H9 (cell line): ENCODE results near the gene COLQ. TPM values are rescaled to one million over a fixed set of nuclear protein-coding genes. Genes with fewer than 3 reads are reported as not detected.

Experiments used
- DNase-seq: peaks from one replicate; pipeline ENCODE4 v3.0.0-alpha.2; 2017
- H2AFZ ChIP-seq: one replicate; pipeline ENCODE4 v1.6.1; 2013; ENCODE audit warnings: mild to moderate bottlenecking, low read length, control low read depth, moderate library complexity
- H2AK5ac ChIP-seq: 2 replicates; pipeline ENCODE4 v1.6.1; 2013; ENCODE audit warnings: low read length, control low read depth, mixed read lengths; ENCODE audit not compliant: insufficient read length
- H2BK120ac ChIP-seq: one replicate; pipeline ENCODE4 v1.6.1; 2013; ENCODE audit warnings: low read depth, mild to moderate bottlenecking, low read length, control low read depth, inconsistent platforms; ENCODE audit not compliant: poor library complexity, severe bottlenecking
- H2BK12ac ChIP-seq: 2 replicates; pipeline ENCODE4 v1.6.1; 2013; ENCODE audit warnings: low read length, control low read depth, mixed read lengths, low read depth; ENCODE audit not compliant: insufficient read length
- H2BK15ac ChIP-seq: 2 replicates; pipeline ENCODE4 v1.6.1; 2013; ENCODE audit warnings: low read depth, low read length, control low read depth
- H2BK20ac ChIP-seq: one replicate; pipeline ENCODE4 v1.6.1; 2013; ENCODE audit warnings: low read depth, mild to moderate bottlenecking, low read length, control low read depth, inconsistent platforms; ENCODE audit not compliant: poor library complexity, severe bottlenecking
- H2BK5ac ChIP-seq: 2 replicates; pipeline ENCODE4 v1.6.1; 2013; ENCODE audit warnings: low read length, control low read depth, mixed read lengths; ENCODE audit not compliant: insufficient read length
- H3K14ac ChIP-seq: 2 replicates; pipeline ENCODE4 v1.6.1; 2013; ENCODE audit warnings: low read length, control low read depth; ENCODE audit not compliant: insufficient read depth
- H3K18ac ChIP-seq: 2 replicates; pipeline ENCODE4 v1.6.1; 2013; ENCODE audit warnings: low read depth, mild to moderate bottlenecking, mixed read lengths, low read length, control low read depth; ENCODE audit not compliant: insufficient read length
- H3K23ac ChIP-seq: 2 replicates; pipeline ENCODE4 v1.6.1; 2013; ENCODE audit warnings: low read length, control low read depth, mixed read lengths, low read depth; ENCODE audit not compliant: insufficient read length
- H3K23me2 ChIP-seq: 2 replicates; pipeline ENCODE4 v1.6.1; 2013; ENCODE audit warnings: low read depth, mild to moderate bottlenecking, mixed read lengths, low read length, control low read depth; ENCODE audit not compliant: insufficient read length, poor library complexity, severe bottlenecking
- H3K27ac ChIP-seq: 2 replicates; pipeline ENCODE4 v1.5.1; 2013; ENCODE audit warnings: low read length, control low read depth, mixed read lengths, low read depth; ENCODE audit not compliant: insufficient read length
- H3K27me3 ChIP-seq: 2 replicates; pipeline ENCODE4 v1.6.1; 2013; ENCODE audit warnings: low read length, control low read depth, inconsistent platforms; ENCODE audit not compliant: insufficient read depth
- H3K4ac ChIP-seq: 2 replicates; pipeline ENCODE4 v1.6.1; 2013; ENCODE audit warnings: low read depth, mild to moderate bottlenecking, control low read depth, inconsistent platforms, low read length, moderate library complexity
- H3K4me1 ChIP-seq: 2 replicates; pipeline ENCODE4 v1.6.1; 2013; ENCODE audit warnings: low read length, control low read depth, inconsistent platforms; ENCODE audit not compliant: insufficient read depth
- H3K4me2 ChIP-seq: 2 replicates; pipeline ENCODE4 v1.6.1; 2013; ENCODE audit warnings: low read length, control low read depth, mixed read lengths; ENCODE audit not compliant: insufficient read length, insufficient read depth
- H3K56ac ChIP-seq: 2 replicates; pipeline ENCODE4 v1.6.1; 2013; ENCODE audit warnings: low read depth, mild to moderate bottlenecking, mixed read lengths, low read length, control low read depth; ENCODE audit not compliant: insufficient read length
- H3K79me1 ChIP-seq: 2 replicates; pipeline ENCODE4 v1.6.1; 2013; ENCODE audit warnings: low read depth, mild to moderate bottlenecking, moderate library complexity, low read length, control low read depth, inconsistent platforms; ENCODE audit not compliant: insufficient read depth, poor library complexity, severe bottlenecking
- H3K79me2 ChIP-seq: 2 replicates; pipeline ENCODE4 v1.6.1; 2013; ENCODE audit warnings: low read length, control low read depth, inconsistent platforms; ENCODE audit not compliant: insufficient read depth
- H3K9ac ChIP-seq: 2 replicates; pipeline ENCODE4 v1.6.1; 2013; ENCODE audit warnings: low read length, control low read depth, mixed read lengths; ENCODE audit not compliant: insufficient read length; ENCODE audit errors: extremely low read depth
- H3K9me3 ChIP-seq: one replicate; pipeline ENCODE4 v1.6.1; 2013; ENCODE audit warnings: low read depth, low read length, inconsistent platforms; ENCODE audit not compliant: control insufficient read depth
- H3T11ph ChIP-seq: one replicate; pipeline ENCODE4 v1.6.1; 2013; ENCODE audit warnings: mild to moderate bottlenecking, low read length, control low read depth, inconsistent platforms
- H4K20me1 ChIP-seq: one replicate; pipeline ENCODE4 v1.6.1; 2013; ENCODE audit not compliant: control insufficient read depth, insufficient read length, insufficient read depth
- H4K5ac ChIP-seq: 2 replicates; pipeline ENCODE4 v1.6.1; 2013; ENCODE audit warnings: low read depth, mild to moderate bottlenecking, mixed read lengths, low read length, control low read depth; ENCODE audit not compliant: insufficient read length
- H4K8ac ChIP-seq: replicated peaks from 2 replicates; pipeline ENCODE4 v1.6.1; 2013; ENCODE audit warnings: low read length, control low read depth, mixed read lengths, low read depth; ENCODE audit not compliant: insufficient read length
- H4K91ac ChIP-seq: 2 replicates; pipeline ENCODE4 v1.6.1; 2013; ENCODE audit warnings: low read depth, mild to moderate bottlenecking, moderate library complexity, mixed read lengths, low read length, control low read depth; ENCODE audit not compliant: insufficient read length
- H3K27ac Mint-ChIP-seq, 3 experiments: 2 replicates in 2 of 3; 3 replicates in 1 of 3; pipeline ENCODE4 v1.8.0; 2020 to 2021; ENCODE audit warnings: mixed read lengths in 3 of 3, mild to moderate bottlenecking in 1 of 3, moderate library complexity in 1 of 3
- H3K27me3 Mint-ChIP-seq: 2 replicates; pipeline ENCODE4 v1.8.0; 2021; ENCODE audit warnings: low read depth, mild to moderate bottlenecking, moderate library complexity, mixed read lengths
- H3K36me3 Mint-ChIP-seq, 3 experiments: 2 replicates in 2 of 3; 3 replicates in 1 of 3; pipeline ENCODE4 v1.8.0; 2020 to 2021; ENCODE audit warnings: low read depth in 3 of 3, mixed read lengths in 3 of 3; ENCODE audit not compliant: insufficient read depth in 1 of 3
- H3K4me1 Mint-ChIP-seq, 2 experiments: 2 replicates each; pipeline ENCODE4 v1.8.0; 2020; ENCODE audit warnings: mixed read lengths in 2 of 2
- H3K4me3 Mint-ChIP-seq, 2 experiments: 2 replicates in 1 of 2; 3 replicates in 1 of 2; pipeline ENCODE4 v1.8.0; 2020 to 2021; ENCODE audit warnings: mild to moderate bottlenecking in 2 of 2, mixed read lengths in 2 of 2, moderate library complexity in 1 of 2
- H3K9me3 Mint-ChIP-seq, 2 experiments: 2 replicates in 1 of 2; 3 replicates in 1 of 2; pipeline ENCODE4 v1.8.0; 2020; ENCODE audit warnings: mild to moderate bottlenecking in 2 of 2, mixed read lengths in 2 of 2, moderate library complexity in 1 of 2
- CTCF ChIP-seq: fragments of 200-600 bp; sonication (generic); conservative IDR thresholded peaks from 3 replicates; pipeline ENCODE4 v1.8.0; 2021; ENCODE audit warnings: antibody characterized with exemption, mild to moderate bottlenecking
- WGBS: extraction: QIAGEN DNeasy Blood & Tissue Kit; methylation state at CpG from one replicate; pipeline ENCODE4 v1.1.7; 2013; ENCODE audit warnings: missing lambda C conversion rate, low lambda C conversion rate, mixed read lengths; ENCODE audit not compliant: insufficient read length; ENCODE audit errors: extremely low coverage; 5-methylcytosine and 5-hydroxymethylcytosine counted together
- total RNA-seq: library from RNA; stranded (reverse); gene quantifications from 2 replicates; pipeline ENCODE4 v1.2.1, GENCODE V29; 2021

The COLQ gene
- total RNA-seq, 1 experiment from 2014 or later: 0.61 TPM

- Histone ChIP-seq H3K18ac (no peak overlapping the region), H2BK20ac (no peak overlapping the region), H3K79me2 (peaks cover 13% of the 10 kb centered on the region; the same call in 1 of the 2 replicates), H3K4me2 (peak overlapping the region; percentile 96), H4K91ac (no peak overlapping the region), H3K9ac (peak overlapping the region; percentile 83), H4K20me1 (no peaks in the 10 kb centered on the region), H3K27me3 (no peaks in the 10 kb centered on the region), H4K8ac (peak overlapping the region; percentile 100), H3K79me1 (no peaks in the 10 kb centered on the region), H2BK5ac (peak overlapping the region; percentile 57), H3T11ph (no peak overlapping the region), H3K23ac (no peak overlapping the region), H3K56ac (no peak overlapping the region), H3K4me1 (no peaks in the 10 kb centered on the region), H3K23me2 (peaks cover 19% of the 10 kb centered on the region), H3K4ac (no peak overlapping the region), H3K9me3 (no peaks in the 10 kb centered on the region), H2BK12ac (no peak overlapping the region), H2AK5ac (no peak overlapping the region), H4K5ac (peak overlapping the region; percentile 79), H2AFZ (no peak overlapping the region), H3K14ac (peak overlapping the region; percentile 98), H2BK120ac (no peak overlapping the region), H3K27ac (peak overlapping the region; percentile 59), H2BK15ac (no peak overlapping the region)
- WGBS: no CpG with 5 or more reads among the region's 16 CpGs
- H3K27me3 Mint-ChIP-seq: no peaks in the 10 kb centered on the region; the same call in 1 of the 2 replicates
- H3K9me3 Mint-ChIP-seq: no peaks in the 10 kb centered on the region
- H3K36me3 Mint-ChIP-seq: peaks cover 7 to 42% (median 41%) of the 10 kb centered on the region in 3 experiments; a peak in 6 of 7 replicates
- peaks cover 23 to 24% of the 10 kb centered on the region in 2 experiments for H3K4me1 Mint-ChIP-seq
- H3K4me3 Mint-ChIP-seq: peak overlapping the region; percentile 96 to 99
- peak overlapping the region; percentile 98 to 99 (median 99); a peak in 6 of 7 replicates for H3K27ac Mint-ChIP-seq
- no peak for TF ChIP-seq CTCF
- DNase-seq: no peak
Observed at GRCh38 chr3:15426579-15427118, 94.9 kb downstream of the COLQ start.
